Occipital lobe (tissue), 2 donors: Measurements from ENCODE around the gene GCGR. TPM values are rescaled to one million over a fixed set of nuclear protein-coding genes. Genes with fewer than 3 reads are reported as not detected.
"Not testable (repeated sequence)": the region's sequence is repeated elsewhere in the genome, so short reads cannot be mapped to it uniquely, and the experiment has no call there.

Experiments used
- DNase-seq: peaks from one replicate; lab custom pipeline; 2025; lab: John Stamatoyannopoulos, UW
- total RNA-seq: library from RNA; depleted of rRNA; stranded (reverse); fragments of >200 nt; gene quantifications from one replicate; pipeline ENCODE4 v1.2.3, GENCODE V29; 2014

GCGR gene
- total RNA-seq, 1 donor from 2014 or later: not detected

- no peak for DNase-seq
These were observed 28.1 kb downstream of the GCGR start for GRCh38 chr17:81831957-81832607.

- DNase-seq: no peak
These were observed 28.7 kb downstream of the GCGR start for GRCh38 chr17:81832608-81833159.

GRCh38 chr17:81833160-81833920 lies 29.4 kb downstream of the GCGR start, which contains the start of gene MCRIP1:
Gene MCRIP1, minus strand, starts transcription at chr17:81833291. Its CDS starts 8,785 bp downstream, at chr17:81824506.
- DNase-seq: peak; percentile 84

GRCh38 chr17:81833921-81834830 lies 30.2 kb downstream of the GCGR start:
- DNase-seq: no peak

- DNase-seq: no peak
These were observed 30.9 kb downstream of the GCGR start, which contains the start of gene PPP1R27 for GRCh38 chr17:81834831-81835267. Gene PPP1R27, minus strand, starts transcription at chr17:81835050. Its CDS starts 97 bp downstream, at chr17:81834953.

GRCh38 chr17:81837641-81838040 lies 33.7 kb downstream of the GCGR start:
- no peak for DNase-seq

GRCh38 chr17:81838753-81839255 lies 34.9 kb downstream of the GCGR start:
- no peak for DNase-seq

DNA sequence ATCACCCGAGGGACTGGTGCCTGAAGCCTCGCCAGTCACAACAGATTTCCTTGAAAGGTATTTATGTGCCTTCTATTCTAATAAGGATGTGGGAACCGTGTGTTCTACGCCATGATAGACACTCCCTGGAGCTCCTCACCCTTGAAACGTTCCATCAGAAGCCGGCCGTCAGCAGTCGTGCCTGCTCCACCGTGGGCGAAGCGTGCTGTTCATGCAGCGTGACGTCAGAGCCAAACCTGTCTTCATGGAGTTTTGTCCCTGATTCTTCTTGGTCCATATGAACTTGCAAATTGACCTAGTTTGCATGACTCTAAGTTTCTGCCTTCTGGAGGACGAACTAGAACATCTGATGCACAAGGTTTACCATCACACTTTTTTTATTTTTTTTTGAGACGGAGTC lies 35.4 kb downstream of the GCGR start:
- no peak for DNase-seq

DNA sequence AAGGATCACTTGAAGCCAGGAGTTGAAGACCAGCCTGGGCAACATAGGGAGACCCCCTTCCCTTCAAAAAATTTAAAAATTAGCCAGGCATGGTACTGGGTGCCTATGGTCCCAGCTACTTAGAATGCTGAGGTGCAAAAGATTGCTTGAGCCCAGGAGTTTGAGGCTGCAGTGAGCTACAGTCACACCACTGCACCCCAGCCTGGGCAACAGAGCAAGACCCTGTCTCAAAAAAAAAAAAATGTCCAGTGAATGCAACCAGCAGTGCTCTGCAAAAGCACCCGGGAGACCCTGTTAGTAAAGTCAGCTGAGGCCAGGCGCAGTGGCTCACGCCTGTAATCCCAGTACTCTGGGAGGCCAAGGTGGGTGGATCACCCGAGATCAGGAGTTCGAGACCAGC lies 36.1 kb downstream of the GCGR start:
- not testable (repeated sequence) for DNase-seq

- no peak for DNase-seq
These were observed 37.2 kb downstream of the GCGR start for GRCh38 chr17:81840826-81841778.

DNA sequence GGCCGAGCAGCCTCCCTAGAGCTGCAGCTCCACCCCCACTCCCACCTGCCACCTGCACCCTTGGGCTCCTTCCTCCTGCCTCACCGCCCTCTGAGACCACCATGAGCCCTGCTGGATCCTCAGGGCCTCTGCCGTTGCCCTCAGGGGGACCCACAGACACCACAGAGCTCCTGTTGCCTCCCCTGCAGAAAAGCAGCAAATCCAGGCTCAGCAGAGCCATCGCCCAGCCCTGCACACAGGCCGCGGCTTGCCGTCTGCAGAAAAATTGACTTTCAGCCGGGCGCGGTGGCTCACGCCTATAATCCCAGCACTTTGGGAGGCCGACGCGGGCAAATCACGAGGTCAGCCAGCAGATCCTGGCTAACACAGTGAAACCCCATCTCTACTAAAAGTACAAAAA lies 37.9 kb downstream of the GCGR start:
- no peak for DNase-seq

GRCh38 chr17:81842378-81842724 lies 38.4 kb downstream of the GCGR start:
- DNase-seq: no peak

DNA sequence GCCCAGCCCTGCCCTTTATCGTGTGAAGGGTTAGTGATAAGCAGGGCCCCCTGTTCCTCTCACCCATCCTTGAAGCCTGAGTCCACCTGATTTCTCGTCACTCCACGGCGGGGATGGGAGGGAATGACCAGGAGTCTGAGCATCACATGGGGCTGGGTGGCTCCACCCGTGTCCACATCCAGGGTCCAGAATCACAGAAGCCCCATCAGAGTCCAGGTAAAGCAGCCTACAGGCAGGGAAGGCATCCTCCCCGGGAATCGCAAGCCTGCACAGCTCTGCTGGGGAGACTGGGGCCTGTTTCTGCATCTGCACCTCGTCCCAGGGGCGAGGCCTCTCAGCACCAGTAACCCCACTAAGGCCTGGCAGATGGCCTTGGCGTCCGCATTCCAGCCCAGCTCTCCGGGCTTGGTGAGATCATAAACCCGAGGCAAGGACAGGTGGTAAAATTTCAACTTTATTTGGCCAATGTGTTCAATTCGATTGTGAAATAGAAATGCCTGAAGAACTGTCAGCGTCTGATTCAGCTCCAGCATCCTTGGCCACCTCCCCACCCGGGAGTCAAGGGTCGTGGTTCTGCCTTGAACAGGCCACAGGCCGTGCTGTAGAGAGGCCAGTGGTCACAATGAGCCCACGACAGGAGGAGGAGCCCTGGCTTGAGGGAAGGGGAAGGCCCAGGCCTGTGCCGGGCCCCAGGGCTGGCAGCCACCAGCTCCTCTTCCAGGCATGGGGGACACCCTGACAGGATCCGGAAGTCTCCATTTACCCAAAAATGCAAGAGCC lies 39.0 kb downstream of the GCGR start:
- DNase-seq: no peak

DNA sequence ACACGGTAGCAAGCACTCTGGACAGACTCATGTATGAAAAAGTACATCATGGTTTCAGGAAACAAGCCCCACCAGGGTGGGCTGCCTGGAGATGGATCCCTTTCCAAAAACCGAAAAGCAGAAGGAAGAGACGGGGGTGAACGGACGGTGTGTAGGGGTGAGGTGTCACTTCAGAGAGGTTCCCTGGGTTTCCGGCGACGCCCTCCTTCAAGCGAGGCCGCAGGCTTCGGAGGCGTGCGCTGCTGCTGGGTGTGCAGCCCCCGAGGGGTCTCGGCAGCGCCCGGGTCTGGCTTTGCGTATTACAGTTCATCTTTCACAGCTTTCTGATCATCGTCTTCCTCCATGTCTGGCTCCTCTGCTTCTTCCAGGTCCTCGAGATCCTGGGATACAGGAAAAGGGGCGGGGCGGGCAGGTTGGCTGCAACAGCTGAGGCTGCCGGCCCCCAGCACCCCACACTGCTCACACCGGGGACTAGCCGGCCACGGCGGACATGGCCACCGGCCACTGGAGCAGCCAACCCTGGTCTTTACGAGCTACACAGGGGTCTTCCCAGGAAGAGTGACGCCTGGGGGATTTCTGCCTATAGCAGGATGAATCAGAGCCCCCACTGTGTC lies 39.9 kb downstream of the GCGR start:
- no peak for DNase-seq

GRCh38 chr17:81844327-81844851 lies 40.4 kb downstream of the GCGR start:
- no peak for DNase-seq

- DNase-seq: no peak
These were observed 40.9 kb downstream of the GCGR start for GRCh38 chr17:81844887-81845286.

DNA sequence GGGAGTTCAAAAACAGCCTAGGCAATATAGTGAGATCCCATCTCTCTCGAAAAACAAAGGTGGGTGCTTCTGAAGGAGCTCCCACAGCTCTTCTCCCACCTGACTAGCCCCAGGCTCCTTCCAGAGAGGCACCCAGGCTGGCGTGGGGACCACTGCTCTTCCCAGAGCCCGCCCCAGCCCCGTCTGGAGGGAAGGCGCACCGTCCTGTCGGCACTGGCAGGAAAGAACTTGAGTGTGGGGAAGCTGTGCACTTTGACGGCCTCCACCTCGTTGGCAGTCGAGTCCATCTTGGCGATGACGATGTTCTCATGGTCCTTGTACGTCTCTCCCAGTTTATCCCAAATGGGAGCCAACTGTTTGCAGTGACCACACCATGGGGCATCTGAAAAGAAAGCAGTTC lies 41.4 kb downstream of the GCGR start:
- no peak for DNase-seq

- no peak for DNase-seq
These were observed 42.2 kb downstream of the GCGR start for GRCh38 chr17:81845881-81846742.
